ENCODE data around the gene COPE. TPM values are rescaled to one million over a fixed set of nuclear protein-coding genes. Genes with fewer than 3 reads are reported as not detected.
"Not testable (repeated sequence)": the region's sequence is repeated elsewhere in the genome, so short reads cannot be mapped to it uniquely, and the experiment has no call there.

Gene COPE
- total and polyA plus RNA-seq, 7 donors = 130 to 346 (median 198) TPM

GRCh38 chr19:18919900-18920214 is 670 bp upstream of the COPE start:
- peaks cover 0 to 44% (median 26%) of the 10 kb centered on the region in 4 donors for H3K4me1 ChIP-seq
- H3K27me3 ChIP-seq = no peaks in the 10 kb centered on the region
- TF ChIP-seq EP300 (IDR thresholded peaks at IDR 0.05) = no peak
- TF ChIP-seq CTCF (IDR thresholded peaks at IDR 0.05) = no peak
- TF ChIP-seq POLR2A (IDR thresholded peaks at IDR 0.05) = no peak
- no peak for TF ChIP-seq POLR2AphosphoS5 (IDR thresholded peaks at IDR 0.05)
- peak overlapping the region; percentile 80 to 96 (median 86) for H3K4me3 ChIP-seq
- H3K36me3 ChIP-seq = peaks cover 25 to 48% (median 36%) of the 10 kb centered on the region in 4 donors
- peak overlapping the region; percentile 74 to 85 (median 76) for H3K27ac ChIP-seq
- no peaks in the 10 kb centered on the region for H3K9me3 ChIP-seq
- 1% methylated on average over 15 of the region's 15 CpGs for WGBS, 2 donors
- intact Hi-C loops (cut with DNase I) = loop anchor here (2.0 kb wide), 1 partner anchor 21 kb away; the partner anchor contains the start of gene HOMER3
- DNase-seq = no peak

GRCh38 chr19:18917593-18917992 is 1.6 kb downstream of the COPE start:
- 75 to 86% methylated on average over 9 of the region's 9 CpGs for WGBS, 2 donors

GRCh38 chr19:18915639-18916038 is 3.5 kb downstream of the COPE start:
- DNase-seq = no peak
- H3K9me3 ChIP-seq = no peaks in the 10 kb centered on the region
- peaks cover 0 to 34% (median 25%) of the 10 kb centered on the region in 4 donors for H3K4me1 ChIP-seq
- no peak overlapping the region for H3K27ac ChIP-seq
- H3K27me3 ChIP-seq = no peaks in the 10 kb centered on the region
- intact Hi-C loops (cut with DNase I) = no loop called here
- TF ChIP-seq POLR2AphosphoS5 (IDR thresholded peaks at IDR 0.05) (no peak), EP300 (IDR thresholded peaks at IDR 0.05) (no peak)
- WGBS, 2 donors = 51 to 58% methylated on average over 5 of the region's 5 CpGs
- H3K36me3 ChIP-seq = peaks cover 0 to 51% (median 16%) of the 10 kb centered on the region in 4 donors
- no peak overlapping the region for H3K4me3 ChIP-seq

More at GRCh38 chr19:18917593-18917992, 1.6 kb downstream of the COPE start:
- H3K9me3 ChIP-seq; DNase-seq; intact Hi-C loops (cut with DNase I); H3K27me3 ChIP-seq: not testable (repeated sequence)
- Histone ChIP-seq H3K4me3 (peak overlapping the region in 1 of 4 donors; percentile 96), H3K27ac (peak overlapping the region in 1 of 4 donors; percentile 93), H3K36me3 (peaks cover 8 to 48% (median 24%) of the 10 kb centered on the region in 4 donors), H3K4me1 (peaks cover 0 to 44% (median 26%) of the 10 kb centered on the region in 4 donors)

GRCh38 chr19:18913466-18913865 is 5.7 kb downstream of the COPE start:
- H3K4me1 ChIP-seq = peaks cover 0 to 25% (median 15%) of the 10 kb centered on the region in 4 donors
- no peak overlapping the region for H3K4me3 ChIP-seq
- no peak for DNase-seq
- H3K27me3 ChIP-seq = no peaks in the 10 kb centered on the region
- H3K27ac ChIP-seq = no peak overlapping the region
- intact Hi-C loops (cut with DNase I) = no loop called here
- no peaks in the 10 kb centered on the region for H3K9me3 ChIP-seq
- 94 to 95% methylated on average over 5 of the region's 5 CpGs for WGBS, 2 donors
- H3K36me3 ChIP-seq = peaks cover 0 to 61% (median 18%) of the 10 kb centered on the region in 4 donors
- TF ChIP-seq EP300 (IDR thresholded peaks at IDR 0.05) (no peak), POLR2A (IDR thresholded peaks at IDR 0.05) (no peak), CTCF (IDR thresholded peaks at IDR 0.05) (no peak), POLR2AphosphoS5 (IDR thresholded peaks at IDR 0.05) (no peak)

- 96 to 97% methylated on average over 14 of the region's 14 CpGs for WGBS, 2 donors
- TF ChIP-seq CTCF (IDR thresholded peaks at IDR 0.05) (no peak), EP300 (IDR thresholded peaks at IDR 0.05) (no peak), POLR2A (IDR thresholded peaks at IDR 0.05) (no peak), POLR2AphosphoS5 (IDR thresholded peaks at IDR 0.05) (no peak)
- H3K36me3 ChIP-seq = peaks cover 0 to 64% (median 18%) of the 10 kb centered on the region in 4 donors
- no peaks in the 10 kb centered on the region for H3K27me3 ChIP-seq
- H3K27ac ChIP-seq = no peak overlapping the region
- H3K4me3 ChIP-seq = no peak overlapping the region
- H3K9me3 ChIP-seq = no peaks in the 10 kb centered on the region
- no peak for DNase-seq
- peaks cover 0 to 19% (median 10%) of the 10 kb centered on the region in 4 donors for H3K4me1 ChIP-seq
- intact Hi-C loops (cut with DNase I) = no loop called here
Measured at GRCh38 chr19:18912933-18913332, 6.3 kb downstream of the COPE start.
